K562 (cell line): Measurements from ENCODE around the gene TRUB2. TPM values are rescaled to one million over a fixed set of nuclear protein-coding genes. Genes with fewer than 3 reads are reported as not detected.

Source experiments
- ARNT ChIP-seq, 2 experiments: fragments of 450-650 bp; IDR thresholded peaks; 2 replicates each; pipeline ENCODE4 v1.6.1; 2016; ENCODE audit warnings: mild to moderate bottlenecking in 1 of 2
- DIDO1 ChIP-seq: fragments of 450-650 bp; IDR thresholded peaks from 2 replicates; pipeline ENCODE4 v1.6.1; 2016; ENCODE audit warnings: low read depth, missing biosample characterization, missing genetic modification characterization
- ETV1 ChIP-seq: fragments of 450-650 bp; conservative IDR thresholded peaks from 2 replicates; pipeline ENCODE4 v1.6.1; 2016; ENCODE audit warnings: missing genetic modification characterization, control low read depth, low read depth, missing compliant biosample characterization
- HDAC2 ChIP-seq: fragments of 450-650 bp; IDR thresholded peaks from 2 replicates; pipeline ENCODE4 v1.6.1; 2016; ENCODE audit warnings: mild to moderate bottlenecking
- HIVEP1 ChIP-seq: fragments of 250-450 bp; sonication (Bioruptor Pico); IDR thresholded peaks from 2 replicates; pipeline ENCODE4 v1.4.0; 2020; ENCODE audit warnings: mild to moderate bottlenecking
- HOXB6 ChIP-seq: fragments of 250-450 bp; sonication (Bioruptor Pico); IDR thresholded peaks from 2 replicates; pipeline ENCODE4 v1.5.1; 2022; ENCODE audit warnings: mild to moderate bottlenecking, borderline replicate concordance
- MAFF ChIP-seq: IDR thresholded peaks from 2 replicates; pipeline ENCODE4 v1.6.1; 2012; ENCODE audit warnings: low read length, improper control_type of control experiment
- OTX1 ChIP-seq: fragments of 450-650 bp; formaldehyde crosslinking; IDR thresholded peaks from 2 replicates; pipeline ENCODE4 v1.4.0; 2022; ENCODE audit warnings: mild to moderate bottlenecking
- PHF8 ChIP-seq: fragments of 200-600 bp; sonication (generic); IDR thresholded peaks from 2 replicates; pipeline ENCODE4 v1.6.1; 2012; ENCODE audit warnings: mixed run types, mild to moderate bottlenecking, inconsistent platforms, low read length, moderate library complexity, borderline replicate concordance
- SIRT6 ChIP-seq: IDR thresholded peaks from one replicate; pipeline ENCODE4 v1.6.1; 2012; ENCODE audit warnings: low read depth, mild to moderate bottlenecking, control low read depth, inconsistent platforms, low read length, moderate library complexity
- TRIM24 ChIP-seq, 2 experiments: fragments of 450-650 bp; IDR thresholded peaks; 2 replicates each; pipeline ENCODE4 v1.6.1; 2016
- ZEB2 ChIP-seq: fragments of 450-650 bp; IDR thresholded peaks from 2 replicates; pipeline ENCODE4 v1.6.1; 2016
- ZFP36 ChIP-seq: fragments of 150-350 bp; IDR thresholded peaks from 2 replicates; pipeline ENCODE4 v1.6.1; 2018; ENCODE audit warnings: low read length, low read depth; ENCODE audit not compliant: partially characterized antibody
- ZFX ChIP-seq: sonication (generic); formaldehyde crosslinking; IDR thresholded peaks from 2 replicates; pipeline ENCODE4 v1.8.0; 2022; ENCODE audit warnings: mild to moderate bottlenecking, missing genetic modification reagents, moderate library complexity
- ZNF12 ChIP-seq: sonication (generic); formaldehyde crosslinking; IDR thresholded peaks from 2 replicates; pipeline ENCODE4 v1.4.0; 2020; ENCODE audit warnings: mild to moderate bottlenecking, missing genetic modification reagents
- ZNF143 ChIP-seq: sonication (generic); formaldehyde crosslinking; IDR thresholded peaks from 2 replicates; pipeline ENCODE4 v1.9.0; 2022; ENCODE audit warnings: mild to moderate bottlenecking, missing genetic modification reagents
- ZNF23 ChIP-seq: fragments of 250-450 bp; sonication (Bioruptor Pico); IDR thresholded peaks from 2 replicates; pipeline ENCODE4 v1.4.0; 2020; ENCODE audit warnings: mild to moderate bottlenecking
- ZNF431 ChIP-seq: sonication (generic); formaldehyde crosslinking; IDR thresholded peaks from 2 replicates; pipeline ENCODE4 v1.8.0; 2022; ENCODE audit warnings: mild to moderate bottlenecking, missing genetic modification reagents
- ZNF445 ChIP-seq: fragments of 250-450 bp; sonication (Bioruptor Pico); IDR thresholded peaks from 2 replicates; pipeline ENCODE4 v1.4.0; 2020; ENCODE audit warnings: low read depth, mild to moderate bottlenecking, moderate library complexity
- polyA plus RNA-seq, 8 experiments: library from polyadenylated mRNA; depleted of rRNA in 4 of 8; stranded (reverse) in 5 of 8; unstranded in 3 of 8; fragments of >200 nt; fragmentation: Nextera tagmentation in 2 of 8; fragmentation: Illumina TruSeq in 1 of 8; extraction: Ambion mirVana in 2 of 8; extraction: Trizol in 1 of 8; gene quantifications; 2 replicates each; pipeline versions ENCODE4 v1.2.1 to v1.2.3, GENCODE V29; 2011 to 2014; ENCODE audit warnings: inconsistent platforms in 1 of 8, missing spikeins in 1 of 8
- total RNA-seq, 7 experiments: library from RNA; depleted of rRNA in 6 of 7; stranded (reverse); fragments of >200 nt in 6 of 7; fragmentation: Illumina TruSeq in 2 of 7; extraction: Trizol in 2 of 7; gene quantifications; 2 replicates each; pipeline versions ENCODE4 v1.2.1 to v1.2.3, GENCODE V29; 2011 to 2021; ENCODE audit warnings: low replicate concordance in 1 of 7
- TF ChIP-seq, protein P1 (sequence below): fragments of 450-650 bp; formaldehyde crosslinking; IDR thresholded peaks from 2 replicates; pipeline ENCODE4 v1.4.0; 2022; ENCODE audit warnings: missing genetic modification characterization

The TRUB2 gene
- total and polyA plus RNA-seq, 9 of the 15 experiments (the other 6 are each of a cell fraction or from before 2014, with no cell fraction given) = 9.3 to 110 (median 63.0) TPM

DNA sequence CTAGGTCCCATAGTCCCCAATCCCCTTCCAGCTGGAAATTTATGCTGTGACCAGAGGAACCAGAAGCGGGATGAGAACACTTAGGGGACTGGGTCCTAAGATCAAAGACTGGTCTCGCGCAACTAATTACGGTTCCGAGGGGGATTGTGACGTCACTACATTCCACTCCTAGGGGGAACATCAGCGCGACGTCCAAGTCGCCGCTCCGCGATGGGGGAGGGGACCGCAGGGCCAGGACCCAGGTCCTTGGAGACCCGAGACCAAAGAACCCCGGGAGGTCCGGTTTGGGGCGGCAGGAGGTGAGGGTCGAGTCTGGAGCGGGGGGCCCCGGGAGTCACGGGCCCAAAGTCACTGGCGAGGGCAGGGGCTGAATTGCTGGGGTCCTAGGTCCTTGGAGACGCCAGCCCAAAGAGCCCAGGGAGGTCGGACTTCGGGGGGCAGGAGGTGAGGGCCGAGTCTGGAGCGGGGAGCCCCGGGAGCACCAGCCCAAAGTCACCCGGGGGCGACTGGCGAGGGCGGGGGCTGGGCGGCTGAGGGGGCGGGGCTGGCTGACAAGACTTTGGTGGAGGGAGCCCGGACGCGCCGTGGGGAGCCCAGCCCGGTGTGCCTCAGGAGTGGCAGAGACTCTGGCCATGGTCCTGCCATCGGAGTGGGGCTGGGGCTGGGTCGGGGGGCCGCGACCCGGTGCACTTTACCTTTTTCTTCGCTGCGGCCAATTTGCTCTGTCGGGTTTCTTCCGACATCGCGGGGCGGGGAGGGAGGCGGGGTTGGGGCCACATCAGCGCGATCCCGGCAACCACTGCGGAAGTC is 46.8 kb downstream of the TRUB2 start, which contains the start of gene GOLGA2 (continued):
- TF ChIP-seq DIDO1 (no peak), ZNF12 (CRISPR knock-in tag) (no peak), ZNF143 (no peak), ZNF445 (CRISPR knock-in tag) (0 out of 2 replicates have a peak, but pooled peaks have one; percentile 13), ZNF431 (CRISPR knock-in tag) (no peak), OTX1 (peak; percentile 60), HOXB6 (CRISPR knock-in tag) (peak; percentile 54; the same call in 1 of the 2 replicates), ZNF23 (CRISPR knock-in tag) (no peak), ZFP36 (no peak), PHF8 (peak; percentile 82; the same call in 1 of the 2 replicates), ZEB2 (no peak), SIRT6 (no peak), HIVEP1 (CRISPR knock-in tag) (0 out of 2 replicates have a peak, but pooled peaks have one; percentile 32), TRIM24 (IDR thresholded peaks at IDR 0.05) (no peak), MAFF (no peak), ARNT (IDR thresholded peaks at IDR 0.05) (no peak), ETV1 (0 out of 2 replicates have a peak, but pooled peaks have one; percentile 22), ZFX (CRISPR knock-in tag) (no peak), HDAC2 (no peak)
- TF ChIP-seq, protein P1, sequence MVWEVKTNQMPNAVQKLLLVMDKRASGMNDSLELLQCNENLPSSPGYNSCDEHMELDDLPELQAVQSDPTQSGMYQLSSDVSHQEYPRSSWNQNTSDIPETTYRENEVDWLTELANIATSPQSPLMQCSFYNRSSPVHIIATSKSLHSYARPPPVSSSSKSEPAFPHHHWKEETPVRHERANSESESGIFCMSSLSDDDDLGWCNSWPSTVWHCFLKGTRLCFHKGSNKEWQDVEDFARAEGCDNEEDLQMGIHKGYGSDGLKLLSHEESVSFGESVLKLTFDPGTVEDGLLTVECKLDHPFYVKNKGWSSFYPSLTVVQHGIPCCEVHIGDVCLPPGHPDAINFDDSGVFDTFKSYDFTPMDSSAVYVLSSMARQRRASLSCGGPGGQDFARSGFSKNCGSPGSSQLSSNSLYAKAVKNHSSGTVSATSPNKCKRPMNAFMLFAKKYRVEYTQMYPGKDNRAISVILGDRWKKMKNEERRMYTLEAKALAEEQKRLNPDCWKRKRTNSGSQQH = peak; percentile 60; the same call in 1 of the 2 replicates
